ENCODE results near the gene SYT2. TPM values are rescaled to one million over a fixed set of nuclear protein-coding genes. Genes with fewer than 3 reads are reported as not detected.

SYT2 gene
- total and polyA plus RNA-seq, 9 of the 15 experiments (the other 6 are each of a cell fraction or from before 2014, with no cell fraction given), result not detected

DNA sequence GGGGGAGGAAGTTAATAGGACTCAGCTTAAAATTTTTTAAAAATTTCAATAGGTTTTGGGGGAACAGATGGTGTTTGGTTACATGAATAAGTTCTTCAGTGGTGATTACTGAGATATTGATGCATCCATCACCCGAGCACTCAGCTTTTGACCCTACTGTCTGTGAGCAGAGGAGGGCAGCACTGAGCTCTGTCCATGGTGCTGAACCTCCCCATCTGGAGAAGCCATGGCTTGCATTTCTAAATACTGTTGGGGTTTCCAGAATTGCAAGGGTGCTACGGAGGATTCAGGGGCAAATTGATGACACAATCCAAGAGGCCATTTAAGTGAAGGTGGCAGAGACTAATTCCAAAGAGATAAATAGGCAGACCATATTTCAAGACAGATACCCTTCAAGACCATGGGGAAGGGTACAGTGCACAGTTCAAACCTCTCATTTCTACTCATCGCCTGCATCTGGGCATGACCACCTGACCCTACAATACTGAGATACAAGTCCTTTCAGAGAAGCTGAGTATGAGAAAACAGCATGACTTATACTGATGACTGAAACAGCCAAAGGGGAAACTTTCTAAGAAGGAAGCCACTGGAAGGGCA lies 17.2 kb downstream of the SYT2 start (continued):
- TF ChIP-seq, protein P1, sequence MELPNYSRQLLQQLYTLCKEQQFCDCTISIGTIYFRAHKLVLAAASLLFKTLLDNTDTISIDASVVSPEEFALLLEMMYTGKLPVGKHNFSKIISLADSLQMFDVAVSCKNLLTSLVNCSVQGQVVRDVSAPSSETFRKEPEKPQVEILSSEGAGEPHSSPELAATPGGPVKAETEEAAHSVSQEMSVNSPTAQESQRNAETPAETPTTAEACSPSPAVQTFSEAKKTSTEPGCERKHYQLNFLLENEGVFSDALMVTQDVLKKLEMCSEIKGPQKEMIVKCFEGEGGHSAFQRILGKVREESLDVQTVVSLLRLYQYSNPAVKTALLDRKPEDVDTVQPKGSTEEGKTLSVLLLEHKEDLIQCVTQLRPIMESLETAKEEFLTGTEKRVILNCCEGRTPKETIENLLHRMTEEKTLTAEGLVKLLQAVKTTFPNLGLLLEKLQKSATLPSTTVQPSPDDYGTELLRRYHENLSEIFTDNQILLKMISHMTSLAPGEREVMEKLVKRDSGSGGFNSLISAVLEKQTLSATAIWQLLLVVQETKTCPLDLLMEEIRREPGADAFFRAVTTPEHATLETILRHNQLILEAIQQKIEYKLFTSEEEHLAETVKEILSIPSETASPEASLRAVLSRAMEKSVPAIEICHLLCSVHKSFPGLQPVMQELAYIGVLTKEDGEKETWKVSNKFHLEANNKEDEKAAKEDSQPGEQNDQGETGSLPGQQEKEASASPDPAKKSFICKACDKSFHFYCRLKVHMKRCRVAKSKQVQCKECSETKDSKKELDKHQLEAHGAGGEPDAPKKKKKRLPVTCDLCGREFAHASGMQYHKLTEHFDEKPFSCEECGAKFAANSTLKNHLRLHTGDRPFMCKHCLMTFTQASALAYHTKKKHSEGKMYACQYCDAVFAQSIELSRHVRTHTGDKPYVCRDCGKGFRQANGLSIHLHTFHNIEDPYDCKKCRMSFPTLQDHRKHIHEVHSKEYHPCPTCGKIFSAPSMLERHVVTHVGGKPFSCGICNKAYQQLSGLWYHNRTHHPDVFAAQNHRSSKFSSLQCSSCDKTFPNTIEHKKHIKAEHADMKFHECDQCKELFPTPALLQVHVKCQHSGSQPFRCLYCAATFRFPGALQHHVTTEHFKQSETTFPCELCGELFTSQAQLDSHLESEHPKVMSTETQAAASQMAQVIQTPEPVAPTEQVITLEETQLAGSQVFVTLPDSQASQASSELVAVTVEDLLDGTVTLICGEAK (IDR thresholded peaks at IDR 0.05), result peak; percentile 49; the same call in 1 of the 2 replicates
- TF ChIP-seq, protein P1 (CRISPR knock-in tag; IDR thresholded peaks at IDR 0.05), result peak; percentile 38; the same call in 1 of the 2 replicates
- TF ChIP-seq ZNF12 (CRISPR knock-in tag; IDR thresholded peaks at IDR 0.05), result 0 out of 2 replicates have a peak, but pooled peaks have one; percentile 46
- TF ChIP-seq NR4A1 (CRISPR knock-in tag; IDR thresholded peaks at IDR 0.05), result no peak
- TF ChIP-seq NR4A1 (tag; IDR thresholded peaks at IDR 0.05), result 0 out of 2 replicates have a peak, but pooled peaks have one; percentile 67
- peak; percentile 65; the same call in 1 of the 2 replicates for TF ChIP-seq MEF2D (tag; conservative IDR thresholded peaks at IDR 0.05; ENCODE audit: low read depth)
- no peak for TF ChIP-seq ILF3 (IDR thresholded peaks at IDR 0.05; ENCODE audit: borderline replicate concordance)
- TF ChIP-seq RCOR1 (IDR thresholded peaks at IDR 0.05; ENCODE audit: borderline replicate concordance in 1 of 2, low read depth in 2 of 2, low read length in 2 of 2), result peak in 1 of 2 experiments; percentile 89; a peak in 2 of 4 replicates
- no peak for TF ChIP-seq PBX2 (CRISPR knock-in tag; IDR thresholded peaks at IDR 0.05; ENCODE audit: low read depth)
- 0 out of 2 replicates have a peak, but pooled peaks have one; percentile 19 for TF ChIP-seq PBX2 (tag; conservative IDR thresholded peaks at IDR 0.05; ENCODE audit: low read depth)
- peak; percentile 50 for TF ChIP-seq CREM (IDR thresholded peaks at IDR 0.05; ENCODE audit: low read depth)
- TF ChIP-seq, protein P2, sequence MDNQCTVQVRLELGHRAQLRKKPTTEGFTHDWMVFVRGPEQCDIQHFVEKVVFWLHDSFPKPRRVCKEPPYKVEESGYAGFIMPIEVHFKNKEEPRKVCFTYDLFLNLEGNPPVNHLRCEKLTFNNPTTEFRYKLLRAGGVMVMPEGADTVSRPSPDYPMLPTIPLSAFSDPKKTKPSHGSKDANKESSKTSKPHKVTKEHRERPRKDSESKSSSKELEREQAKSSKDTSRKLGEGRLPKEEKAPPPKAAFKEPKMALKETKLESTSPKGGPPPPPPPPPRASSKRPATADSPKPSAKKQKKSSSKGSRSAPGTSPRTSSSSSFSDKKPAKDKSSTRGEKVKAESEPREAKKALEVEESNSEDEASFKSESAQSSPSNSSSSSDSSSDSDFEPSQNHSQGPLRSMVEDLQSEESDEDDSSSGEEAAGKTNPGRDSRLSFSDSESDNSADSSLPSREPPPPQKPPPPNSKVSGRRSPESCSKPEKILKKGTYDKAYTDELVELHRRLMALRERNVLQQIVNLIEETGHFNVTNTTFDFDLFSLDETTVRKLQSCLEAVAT (IDR thresholded peaks at IDR 0.05), result peak in 1 of 2 experiments; percentile 80; a peak in 2 of 4 replicates
- no peak for TF ChIP-seq FOXM1 (IDR thresholded peaks at IDR 0.05; ENCODE audit: low read depth)
- no peak for TF ChIP-seq FOXM1 (CRISPR knock-in tag; IDR thresholded peaks at IDR 0.05; ENCODE audit: low read depth)
